ENCODE results near the gene OLIG2. TPM values are rescaled to one million over a fixed set of nuclear protein-coding genes. Genes with fewer than 3 reads are reported as not detected.

Gene OLIG2
- total RNA-seq, 4 donors from 2014 or later, result 0.10 TPM; not detected in 3

DNA sequence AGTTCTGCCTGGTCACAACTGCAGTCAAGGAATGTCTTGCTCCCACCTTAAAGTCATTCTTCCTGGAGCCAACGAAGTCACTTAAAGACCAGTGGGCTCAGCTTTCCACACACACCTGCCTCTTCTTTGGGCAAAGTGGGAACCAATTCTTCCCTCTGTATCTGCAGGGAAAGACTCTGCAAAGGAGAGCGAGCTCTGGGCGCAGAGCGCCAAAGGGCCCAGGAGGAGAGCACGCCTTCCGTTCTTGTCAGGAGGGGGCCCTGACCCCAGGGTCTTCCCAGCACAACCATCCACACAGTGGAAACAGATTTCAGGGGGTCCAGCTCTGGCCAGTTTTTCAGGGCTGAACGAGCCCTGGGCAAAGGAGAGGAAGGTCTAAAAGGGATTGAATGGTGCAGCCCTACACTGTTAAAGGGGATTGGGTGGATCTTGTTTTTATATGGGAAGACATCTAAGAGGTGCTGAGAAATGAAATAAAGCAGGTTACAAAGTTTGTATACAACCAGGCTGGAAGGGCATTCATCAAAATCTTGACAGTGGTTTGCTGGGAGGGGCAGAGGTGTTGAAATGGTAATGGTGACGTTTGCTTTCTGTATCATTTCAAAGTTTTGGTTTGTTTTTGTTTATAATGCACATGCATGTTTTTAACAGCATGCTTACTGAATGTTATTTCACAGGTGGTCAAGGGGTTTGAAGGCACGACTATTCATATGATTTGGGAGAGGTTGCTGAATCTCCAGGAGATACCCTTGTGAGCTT, 6.8 kb upstream of the OLIG2 start:
- ATAC-seq (no peak), DNase-seq (no peak)
- no peaks in the 10 kb centered on the region for H3K9me3 ChIP-seq
- peaks cover 54 to 68% (median 59%) of the 10 kb centered on the region in 3 donors for H3K27me3 ChIP-seq
- intact Hi-C loops (cut with DNase I; ENCODE audit: low total_unique reads), result no loop called here
- TF ChIP-seq, protein P1, sequence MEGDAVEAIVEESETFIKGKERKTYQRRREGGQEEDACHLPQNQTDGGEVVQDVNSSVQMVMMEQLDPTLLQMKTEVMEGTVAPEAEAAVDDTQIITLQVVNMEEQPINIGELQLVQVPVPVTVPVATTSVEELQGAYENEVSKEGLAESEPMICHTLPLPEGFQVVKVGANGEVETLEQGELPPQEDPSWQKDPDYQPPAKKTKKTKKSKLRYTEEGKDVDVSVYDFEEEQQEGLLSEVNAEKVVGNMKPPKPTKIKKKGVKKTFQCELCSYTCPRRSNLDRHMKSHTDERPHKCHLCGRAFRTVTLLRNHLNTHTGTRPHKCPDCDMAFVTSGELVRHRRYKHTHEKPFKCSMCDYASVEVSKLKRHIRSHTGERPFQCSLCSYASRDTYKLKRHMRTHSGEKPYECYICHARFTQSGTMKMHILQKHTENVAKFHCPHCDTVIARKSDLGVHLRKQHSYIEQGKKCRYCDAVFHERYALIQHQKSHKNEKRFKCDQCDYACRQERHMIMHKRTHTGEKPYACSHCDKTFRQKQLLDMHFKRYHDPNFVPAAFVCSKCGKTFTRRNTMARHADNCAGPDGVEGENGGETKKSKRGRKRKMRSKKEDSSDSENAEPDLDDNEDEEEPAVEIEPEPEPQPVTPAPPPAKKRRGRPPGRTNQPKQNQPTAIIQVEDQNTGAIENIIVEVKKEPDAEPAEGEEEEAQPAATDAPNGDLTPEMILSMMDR (IDR thresholded peaks at IDR 0.05 in 4 of 5, conservative IDR thresholded peaks at IDR 0.05 in 1 of 5), result no peak
- TF ChIP-seq POLR2A (IDR thresholded peaks at IDR 0.05), result no peak
- no peak overlapping the region for H3K27ac ChIP-seq
- in situ Hi-C loops (cut with MboI; ENCODE audit: low sequenced_read_pairs in 4 of 4), result no loop called here
- peaks cover 10 to 11% of the 10 kb centered on the region in 2 donors for H3K4me1 ChIP-seq
- H3K4me3 ChIP-seq, result no peak overlapping the region
- H3K36me3 ChIP-seq, result no peaks in the 10 kb centered on the region

GRCh38 chr21:33019516-33019884, 6.2 kb upstream of the OLIG2 start:
- peaks cover 10 to 13% of the 10 kb centered on the region in 2 donors for H3K4me1 ChIP-seq
- ATAC-seq, result no peak
- intact Hi-C loops (cut with DNase I; ENCODE audit: low total_unique reads) (no loop called here), in situ Hi-C loops (cut with MboI; ENCODE audit: low sequenced_read_pairs in 4 of 4) (no loop called here)
- H3K9me3 ChIP-seq, result no peaks in the 10 kb centered on the region
- DNase-seq, result no peak
- H3K4me3 ChIP-seq, result peak overlapping the region in 1 of 4 donors; percentile 4
- TF ChIP-seq, protein P1 (IDR thresholded peaks at IDR 0.05 in 4 of 5, conservative IDR thresholded peaks at IDR 0.05 in 1 of 5), result no peak
- no peak for TF ChIP-seq POLR2A (IDR thresholded peaks at IDR 0.05)
- H3K27ac ChIP-seq, result no peak overlapping the region
- H3K27me3 ChIP-seq, result peaks cover 60 to 73% (median 65%) of the 10 kb centered on the region in 3 donors
- H3K36me3 ChIP-seq, result no peaks in the 10 kb centered on the region

GRCh38 chr21:33019885-33020557, 5.7 kb upstream of the OLIG2 start:
- no peak for TF ChIP-seq POLR2A (IDR thresholded peaks at IDR 0.05)
- TF ChIP-seq, protein P1 (IDR thresholded peaks at IDR 0.05 in 4 of 5, conservative IDR thresholded peaks at IDR 0.05 in 1 of 5), result no peak
- H3K9me3 ChIP-seq, result no peaks in the 10 kb centered on the region
- H3K36me3 ChIP-seq, result no peaks in the 10 kb centered on the region
- H3K4me3 ChIP-seq, result peak overlapping the region in 1 of 4 donors; percentile 4
- no peak overlapping the region for H3K27ac ChIP-seq
- H3K27me3 ChIP-seq, result peaks cover 65 to 75% (median 67%) of the 10 kb centered on the region in 3 donors
- ATAC-seq (no peak), DNase-seq (no peak)
- intact Hi-C loops (cut with DNase I; ENCODE audit: low total_unique reads), result no loop called here
- in situ Hi-C loops (cut with MboI; ENCODE audit: low sequenced_read_pairs in 4 of 4), result no loop called here
- peaks cover 10 to 13% of the 10 kb centered on the region in 2 donors for H3K4me1 ChIP-seq

DNA sequence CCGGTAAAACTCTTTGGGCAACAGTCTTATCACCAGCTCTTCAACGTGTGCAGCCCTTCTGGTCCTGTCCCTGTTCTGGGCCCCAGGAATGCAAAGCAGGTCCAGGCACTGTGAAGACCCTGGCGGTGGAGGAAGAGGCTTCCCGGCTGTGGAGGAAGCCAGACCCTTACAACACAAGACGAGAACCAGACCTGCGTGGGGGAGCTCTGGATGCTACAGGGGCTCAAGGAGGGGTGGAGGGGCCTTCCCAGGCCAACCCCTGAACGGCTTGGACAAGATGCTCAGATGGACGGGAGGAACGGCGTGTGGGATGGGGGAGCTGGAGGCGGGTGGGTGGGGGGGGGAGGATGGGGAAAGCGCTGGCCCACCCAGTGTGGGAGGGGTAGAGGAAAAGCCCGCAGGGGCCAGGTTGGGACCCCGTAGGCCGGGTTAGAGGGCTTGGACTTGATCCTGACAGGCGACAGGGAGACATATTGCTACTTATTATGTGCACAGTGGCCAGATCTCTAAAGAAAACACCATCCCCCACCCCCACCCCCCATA, 5.1 kb upstream of the OLIG2 start:
- no peak overlapping the region for H3K4me3 ChIP-seq
- H3K27me3 ChIP-seq, result peaks cover 71 to 81% (median 71%) of the 10 kb centered on the region in 3 donors
- peaks cover 13% of the 10 kb centered on the region in 2 donors for H3K4me1 ChIP-seq
- no peak for TF ChIP-seq POLR2A (IDR thresholded peaks at IDR 0.05)
- TF ChIP-seq, protein P1 (IDR thresholded peaks at IDR 0.05 in 4 of 5, conservative IDR thresholded peaks at IDR 0.05 in 1 of 5), result no peak
- no peak for ATAC-seq
- no peak overlapping the region for H3K27ac ChIP-seq
- in situ Hi-C loops (cut with MboI; ENCODE audit: low sequenced_read_pairs in 4 of 4), result no loop called here
- DNase-seq, result no peak
- no peaks in the 10 kb centered on the region for H3K36me3 ChIP-seq
- intact Hi-C loops (cut with DNase I; ENCODE audit: low total_unique reads), result no loop called here
- no peaks in the 10 kb centered on the region for H3K9me3 ChIP-seq

Measured in gastrocnemius medialis (tissue), 4 donors.